Activated CD4-positive, alpha-beta T cell treated with anti-CD3 and anti-CD28 coated beads, Interleukin-2, amount 10 ng/mL, durations not matched to agents 7 days and 5 days (primary cell): ENCODE measurements around the gene LRWD1. TPM values are rescaled to one million over a fixed set of nuclear protein-coding genes. Genes with fewer than 3 reads are reported as not detected.
"Not testable (repeated sequence)": the region's sequence is repeated elsewhere in the genome, so short reads cannot be mapped to it uniquely, and the experiment has no call there.

Experiments used
- CTCF ChIA-PET: fragments of 350-600 bp; sonication (Branson Sonifier 250); formaldehyde crosslinking; loops from one replicate; lab custom pipeline; 2021; ENCODE audit warnings: antibody characterized with exemption; lab: Charles Lee
- POLR2A ChIA-PET: fragments of 350-600 bp; sonication (Branson Sonifier 250); formaldehyde crosslinking; loops from one replicate; lab custom pipeline; 2021; ENCODE audit warnings: antibody characterized with exemption; lab: Charles Lee
- DNase-seq: peaks from one replicate; pipeline ENCODE4 v3.0.0-alpha.2; 2020
- H3K27ac Mint-ChIP-seq: one replicate; pipeline ENCODE4 v1.8.0; 2021; ENCODE audit warnings: mild to moderate bottlenecking, moderate library complexity, mixed read lengths
- H3K27me3 Mint-ChIP-seq: one replicate; pipeline ENCODE4 v1.8.0; 2021; ENCODE audit warnings: mixed read lengths
- H3K36me3 Mint-ChIP-seq: one replicate; pipeline ENCODE4 v1.8.0; 2021; ENCODE audit warnings: low read depth, mixed read lengths
- H3K4me1 Mint-ChIP-seq: one replicate; pipeline ENCODE4 v1.8.0; 2021; ENCODE audit warnings: mixed read lengths
- H3K4me3 Mint-ChIP-seq: one replicate; pipeline ENCODE4 v1.8.0; 2021; ENCODE audit warnings: mild to moderate bottlenecking, moderate library complexity, mixed read lengths
- H3K9me3 Mint-ChIP-seq: one replicate; pipeline ENCODE4 v1.8.0; 2021; ENCODE audit warnings: mixed read lengths
- total RNA-seq, 2 experiments: library from RNA; stranded (reverse); gene quantifications; one replicate each; pipeline ENCODE4 v1.2.3, GENCODE V29; 2021

The LRWD1 gene
- total RNA-seq, 2 experiments from 2014 or later, result 18.2 to 20.5 TPM

- H3K4me3 Mint-ChIP-seq, H3K27ac Mint-ChIP-seq, H3K27me3 Mint-ChIP-seq, POLR2A ChIA-PET, DNase-seq, H3K9me3 Mint-ChIP-seq, H3K4me1 Mint-ChIP-seq, H3K36me3 Mint-ChIP-seq, CTCF ChIA-PET: not testable (repeated sequence)
Measured at GRCh38 chr7:102497308-102497707, 32.5 kb downstream of the LRWD1 start.

- H3K27ac Mint-ChIP-seq, POLR2A ChIA-PET, H3K4me1 Mint-ChIP-seq, DNase-seq, H3K4me3 Mint-ChIP-seq, H3K36me3 Mint-ChIP-seq, H3K27me3 Mint-ChIP-seq, H3K9me3 Mint-ChIP-seq, CTCF ChIA-PET: not testable (repeated sequence)
Measured at GRCh38 chr7:102498321-102498720, 33.5 kb downstream of the LRWD1 start.

- POLR2A ChIA-PET, H3K27ac Mint-ChIP-seq, CTCF ChIA-PET, H3K4me3 Mint-ChIP-seq, H3K36me3 Mint-ChIP-seq, H3K27me3 Mint-ChIP-seq, DNase-seq, H3K4me1 Mint-ChIP-seq, H3K9me3 Mint-ChIP-seq: not testable (repeated sequence)
Measured at GRCh38 chr7:102503141-102503540, 38.4 kb downstream of the LRWD1 start.

- H3K27ac Mint-ChIP-seq, H3K36me3 Mint-ChIP-seq, CTCF ChIA-PET, DNase-seq, H3K27me3 Mint-ChIP-seq, POLR2A ChIA-PET, H3K4me1 Mint-ChIP-seq, H3K9me3 Mint-ChIP-seq, H3K4me3 Mint-ChIP-seq: not testable (repeated sequence)
Measured at GRCh38 chr7:102505298-102506185, 40.8 kb downstream of the LRWD1 start.

- H3K4me1 Mint-ChIP-seq, H3K27me3 Mint-ChIP-seq, H3K4me3 Mint-ChIP-seq, CTCF ChIA-PET, H3K27ac Mint-ChIP-seq, POLR2A ChIA-PET, DNase-seq, H3K36me3 Mint-ChIP-seq, H3K9me3 Mint-ChIP-seq: not testable (repeated sequence)
Measured at GRCh38 chr7:102507410-102508088, 42.8 kb downstream of the LRWD1 start.

GRCh38 chr7:102510575-102510974, 45.8 kb downstream of the LRWD1 start:
- CTCF ChIA-PET, H3K36me3 Mint-ChIP-seq, POLR2A ChIA-PET, H3K4me3 Mint-ChIP-seq, DNase-seq, H3K4me1 Mint-ChIP-seq, H3K27ac Mint-ChIP-seq, H3K27me3 Mint-ChIP-seq, H3K9me3 Mint-ChIP-seq: not testable (repeated sequence)

- H3K27me3 Mint-ChIP-seq, DNase-seq, H3K9me3 Mint-ChIP-seq, POLR2A ChIA-PET, H3K27ac Mint-ChIP-seq, CTCF ChIA-PET, H3K36me3 Mint-ChIP-seq, H3K4me1 Mint-ChIP-seq, H3K4me3 Mint-ChIP-seq: not testable (repeated sequence)
Measured at GRCh38 chr7:102511860-102512522, 47.2 kb downstream of the LRWD1 start.

GRCh38 chr7:102512642-102513221, 47.9 kb downstream of the LRWD1 start:
- H3K27me3 Mint-ChIP-seq, H3K4me3 Mint-ChIP-seq, POLR2A ChIA-PET, H3K27ac Mint-ChIP-seq, CTCF ChIA-PET, H3K4me1 Mint-ChIP-seq, H3K36me3 Mint-ChIP-seq, H3K9me3 Mint-ChIP-seq: not testable (repeated sequence)
- peak; percentile 6 for DNase-seq

GRCh38 chr7:102514881-102515721, 50.3 kb downstream of the LRWD1 start:
- DNase-seq, H3K27me3 Mint-ChIP-seq, H3K27ac Mint-ChIP-seq, H3K4me3 Mint-ChIP-seq, CTCF ChIA-PET, H3K4me1 Mint-ChIP-seq, POLR2A ChIA-PET, H3K9me3 Mint-ChIP-seq, H3K36me3 Mint-ChIP-seq: not testable (repeated sequence)

- POLR2A ChIA-PET, H3K4me3 Mint-ChIP-seq, H3K9me3 Mint-ChIP-seq, H3K27me3 Mint-ChIP-seq, CTCF ChIA-PET, H3K4me1 Mint-ChIP-seq, H3K36me3 Mint-ChIP-seq, H3K27ac Mint-ChIP-seq, DNase-seq: not testable (repeated sequence)
Measured at GRCh38 chr7:102515889-102516288, 51.1 kb downstream of the LRWD1 start.

- H3K27ac Mint-ChIP-seq, H3K4me3 Mint-ChIP-seq, H3K36me3 Mint-ChIP-seq: not testable (repeated sequence)
Measured at GRCh38 chr7:102516951-102517350, 52.2 kb downstream of the LRWD1 start.

GRCh38 chr7:102517550-102518147, 52.9 kb downstream of the LRWD1 start, which contains the start of gene RASA4B:
Gene RASA4B (minus strand): TSS chr7:102517777. CDS start chr7:102517710, 67 bp downstream.
- POLR2A ChIA-PET, H3K27me3 Mint-ChIP-seq, H3K4me1 Mint-ChIP-seq, CTCF ChIA-PET, H3K27ac Mint-ChIP-seq, H3K36me3 Mint-ChIP-seq, H3K9me3 Mint-ChIP-seq: not testable (repeated sequence)
- peak within 1 kb of the TSS; percentile 13 for H3K4me3 Mint-ChIP-seq
- DNase-seq, result peak; percentile 25

More at GRCh38 chr7:102516951-102517350, 52.2 kb downstream of the LRWD1 start:
- H3K9me3 Mint-ChIP-seq, DNase-seq, H3K4me1 Mint-ChIP-seq, CTCF ChIA-PET, POLR2A ChIA-PET, H3K27me3 Mint-ChIP-seq: not testable (repeated sequence)
